Gastrocnemius medialis (tissue), 4 donors: Measurements from ENCODE around the gene KLHL7. TPM values are rescaled to one million over a fixed set of nuclear protein-coding genes. Genes with fewer than 3 reads are reported as not detected.

Experiments used
- ATAC-seq, 2 donors: fragments of 150-250 bp; one replicate each; pipeline ENCODE4 v1.9.1; 2016
- DNase-seq, 2 donors: peaks; one replicate each; pipeline ENCODE4 v3.0.0-alpha.2; 2019
- H3K27ac ChIP-seq, 4 donors: fragments of 200-600 bp; sonication (generic); 1 replicate in 1 of 4; 2 replicates in 3 of 4; pipeline ENCODE4 v1.5.1; 2016 to 2018; ENCODE audit warnings: mild to moderate bottlenecking in 2 of 4, moderate library complexity in 1 of 4
- H3K27me3 ChIP-seq, 3 donors: fragments of 200-600 bp; sonication (generic) in 2 of 3; 1 replicate in 1 of 3; 2 replicates in 2 of 3; pipeline versions ENCODE4 v1.5.1 to v1.6.0; 2016 to 2019; ENCODE audit warnings: mild to moderate bottlenecking in 1 of 3, moderate library complexity in 1 of 3
- H3K36me3 ChIP-seq, 2 donors: fragments of 200-600 bp; sonication (generic) in 1 of 2; one replicate each; pipeline ENCODE4 v1.5.1; 2017 to 2018
- H3K4me1 ChIP-seq, 2 donors: fragments of 200-600 bp; sonication (generic) in 1 of 2; one replicate each; pipeline ENCODE4 v1.5.1; 2016 to 2017; ENCODE audit warnings: mild to moderate bottlenecking in 2 of 2
- H3K4me3 ChIP-seq, 4 donors: fragments of 200-600 bp; sonication (generic) in 3 of 4; 1 replicate in 1 of 4; 2 replicates in 3 of 4; pipeline ENCODE4 v1.5.1; 2016 to 2019; ENCODE audit warnings: mild to moderate bottlenecking in 2 of 4
- H3K9me3 ChIP-seq, 3 donors: fragments of 200-600 bp; sonication (generic) in 2 of 3; 1 replicate in 1 of 3; 2 replicates in 2 of 3; pipeline ENCODE4 v1.5.1; 2016 to 2019
- CTCF ChIP-seq, 5 experiments: fragments of 450-650 bp in 3 of 5; fragments of 200-600 bp in 2 of 5; sonication (generic) in 2 of 5; IDR thresholded peaks in 4 of 5; conservative IDR thresholded peaks in 1 of 5; 1 replicate in 4 of 5; 2 replicates in 1 of 5; pipeline ENCODE4 v1.5.1; 2016 to 2019; ENCODE audit warnings: antibody characterized with exemption in 5 of 5, mild to moderate bottlenecking in 3 of 5, moderate library complexity in 3 of 5
- POLR2A ChIP-seq, 2 donors: fragments of 450-650 bp; IDR thresholded peaks; one replicate each; pipeline ENCODE4 v1.6.1; 2017; ENCODE audit warnings: antibody characterized with exemption in 2 of 2, mild to moderate bottlenecking in 2 of 2, moderate library complexity in 2 of 2
- in situ Hi-C, 4 donors: fragments of 200-750 bp; cut with MboI; loops; one replicate each; pipeline versions ENCODE4 v1.15.0 to v1.8.0; 2017; ENCODE audit warnings: low sequenced_read_pairs in 4 of 4
- intact Hi-C: fragments of 100-400 bp; cut with DNase I; formaldehyde crosslinking; loops from one replicate; pipeline ENCODE4 v1.15.1; 2023; ENCODE audit warnings: low total_unique reads
- total RNA-seq, 4 donors: library from RNA; depleted of rRNA; stranded (reverse); fragments of >200 nt; gene quantifications; one replicate each; pipeline versions ENCODE4 v1.1.0 to v1.2.3, GENCODE V29; 2016

The KLHL7 gene
- total RNA-seq, 4 donors from 2014 or later, result 12.2 to 21.4 (median 14.9) TPM

GRCh38 chr7:23226844-23227450 is 121.4 kb downstream of the KLHL7 start:
- in situ Hi-C loops (no loop called here), intact Hi-C loops (no loop called here)
- DNase-seq (no peak), ATAC-seq (no peak)
- H3K9me3 ChIP-seq, result peaks cover 0 to 5% (median 0%) of the 10 kb centered on the region in 3 donors
- TF ChIP-seq CTCF (IDR thresholded peaks at IDR 0.05 in 4 of 5, conservative IDR thresholded peaks at IDR 0.05 in 1 of 5) (no peak), POLR2A (IDR thresholded peaks at IDR 0.05) (no peak)
- no peak overlapping the region for H3K4me3 ChIP-seq
- no peak overlapping the region for H3K27ac ChIP-seq
- H3K4me1 ChIP-seq, result peaks cover 0 to 5% of the 10 kb centered on the region in 2 donors
- H3K27me3 ChIP-seq, result no peaks in the 10 kb centered on the region
- no peaks in the 10 kb centered on the region for H3K36me3 ChIP-seq

Other genes starting within 250 kb of the KLHL7 start
- gene HYCC1, start 91.7 kb upstream of the KLHL7 start, total RNA-seq, result 100 to 1,000 TPM in 1 of 4 donors, 10 to 100 TPM in 3; 26.9 to 147 (median 72.0) TPM
- 10 to 100 TPM; 10.0 to 38.6 (median 15.6) TPM for gene NUP42, start 76.3 kb downstream of the KLHL7 start, total RNA-seq
- gene GPNMB, start 141.0 kb downstream of the KLHL7 start, total RNA-seq, result 10 to 100 TPM; 14.7 to 32.1 (median 17.3) TPM
- 100 to 1,000 TPM in 3 of 4 donors, 10 to 100 TPM in 1; 83.8 to 112 (median 109) TPM for gene MALSU1, start 193.6 kb downstream of the KLHL7 start, total RNA-seq